IMR-90 (cell line): ENCODE measurements around the gene TAC4. TPM values are rescaled to one million over a fixed set of nuclear protein-coding genes. Genes with fewer than 3 reads are reported as not detected.

Experiments
- ATAC-seq: fragments of 200-7000 bp; cut with Tn5 transposase; 2 replicates; pipeline ENCODE4 v1.9.1; 2020; ENCODE audit warnings: low read depth, mild to moderate bottlenecking, moderate library complexity
- BruUV-seq: library from RNA; stranded (reverse); fragments of 400-500 nt; replicated peaks from 2 replicates; lab custom pipeline; 2021; lab: Mats Ljungman, UMichigan
- CTCF ChIA-PET: fragments of 300-600 bp; formaldehyde crosslinking; extraction: SDS; loops from one replicate; lab custom pipeline; 2021; ENCODE audit warnings: antibody characterized with exemption; lab: Yijun Ruan, JAX
- POLR2A ChIA-PET: fragments of 300-600 bp; sonication (Branson Sonifier 250); formaldehyde crosslinking; loops from one replicate; lab custom pipeline; 2022; ENCODE audit warnings: antibody characterized with exemption; ENCODE audit not compliant: unreplicated experiment; lab: Charles Lee
- DNase-seq: peaks from one replicate; pipeline ENCODE4 v3.0.0; 2013
- H2AFZ ChIP-seq: replicated peaks from 2 replicates; pipeline ENCODE3; 2013; ENCODE audit warnings: low read length, mild to moderate bottlenecking; ENCODE audit not compliant: poor library complexity
- H2AK5ac ChIP-seq: 2 replicates; pipeline ENCODE4 v1.6.1; 2013; ENCODE audit warnings: low read depth, low read length, inconsistent platforms
- H2AK9ac ChIP-seq: replicated peaks from 2 replicates; pipeline ENCODE3; 2013; ENCODE audit warnings: mild to moderate bottlenecking, low read depth, low read length, moderate library complexity; ENCODE audit not compliant: poor library complexity
- H2BK120ac ChIP-seq: 2 replicates; pipeline ENCODE4 v1.6.1; 2013; ENCODE audit warnings: low read depth, low read length, inconsistent platforms
- H2BK15ac ChIP-seq: 3 replicates; pipeline ENCODE4 v1.6.1; 2013; ENCODE audit warnings: low read depth, low read length, inconsistent platforms
- H2BK20ac ChIP-seq: 2 replicates; pipeline ENCODE4 v1.6.1; 2013; ENCODE audit warnings: low read depth, mild to moderate bottlenecking, inconsistent platforms, low read length, moderate library complexity
- H2BK5ac ChIP-seq: 2 replicates; pipeline ENCODE4 v1.6.1; 2013; ENCODE audit warnings: mild to moderate bottlenecking, low read depth, low read length, inconsistent platforms; ENCODE audit not compliant: poor library complexity, severe bottlenecking
- H3K14ac ChIP-seq: replicated peaks from 2 replicates; pipeline ENCODE4 v1.6.1; 2013; ENCODE audit warnings: low read depth, low read length, inconsistent platforms
- H3K18ac ChIP-seq: 2 replicates; pipeline ENCODE4 v1.6.1; 2013; ENCODE audit warnings: low read depth, low read length, control low read depth
- H3K23ac ChIP-seq: 2 replicates; pipeline ENCODE4 v1.6.1; 2013; ENCODE audit warnings: low read depth, low read length, inconsistent platforms
- H3K27ac ChIP-seq: 2 replicates; pipeline ENCODE4 v1.5.1; 2013; ENCODE audit warnings: mild to moderate bottlenecking, control low read depth, low read length; ENCODE audit not compliant: insufficient read depth
- H3K27me3 ChIP-seq: 2 replicates; pipeline ENCODE4 v1.6.1; 2013; ENCODE audit warnings: low read length; ENCODE audit not compliant: control insufficient read depth, insufficient read depth
- H3K36me3 ChIP-seq: 2 replicates; pipeline ENCODE4 v1.6.1; 2013; ENCODE audit warnings: low read length, mixed read lengths; ENCODE audit not compliant: control insufficient read depth, insufficient read depth
- H3K4ac ChIP-seq: 2 replicates; pipeline ENCODE4 v1.6.1; 2013; ENCODE audit warnings: low read depth, low read length, inconsistent platforms
- H3K4me1 ChIP-seq: 2 replicates; pipeline ENCODE4 v1.6.1; 2013; ENCODE audit warnings: low read length, mixed read lengths; ENCODE audit not compliant: control insufficient read depth, insufficient read depth
- H3K4me2 ChIP-seq: 2 replicates; pipeline ENCODE4 v1.6.1; 2013; ENCODE audit warnings: low read depth, mild to moderate bottlenecking, control low read depth, low read length, moderate library complexity
- H3K4me3 ChIP-seq: 2 replicates; pipeline ENCODE4 v1.5.1; 2013; ENCODE audit warnings: low read depth, mild to moderate bottlenecking, control low read depth, low read length, moderate library complexity; ENCODE audit not compliant: insufficient read depth
- H3K56ac ChIP-seq: 2 replicates; pipeline ENCODE4 v1.6.1; 2013; ENCODE audit warnings: low read length, inconsistent platforms; ENCODE audit not compliant: insufficient read depth; ENCODE audit errors: extremely low read depth
- H3K79me1 ChIP-seq, 2 experiments: 2 replicates each; pipeline ENCODE4 v1.6.1; 2013; ENCODE audit warnings: low read length in 2 of 2, inconsistent platforms in 1 of 2, low read depth in 1 of 2
- H3K9ac ChIP-seq: 2 replicates; pipeline ENCODE4 v1.6.1; 2013; ENCODE audit warnings: low read depth, low read length, control low read depth
- H3K9me1 ChIP-seq: 2 replicates; pipeline ENCODE4 v1.6.1; 2013; ENCODE audit warnings: low read length, inconsistent platforms; ENCODE audit not compliant: insufficient read depth
- H3K9me3 ChIP-seq: 2 replicates; pipeline ENCODE4 v1.6.1; 2013; ENCODE audit warnings: low read length; ENCODE audit not compliant: control insufficient read depth, insufficient read depth
- H4K20me1 ChIP-seq: 2 replicates; pipeline ENCODE4 v1.6.1; 2013; ENCODE audit warnings: low read length, inconsistent platforms; ENCODE audit not compliant: insufficient read depth
- H4K5ac ChIP-seq: 2 replicates; pipeline ENCODE4 v1.6.1; 2013; ENCODE audit warnings: mild to moderate bottlenecking, low read depth, low read length, control low read depth
- H4K8ac ChIP-seq, 2 experiments: 2 replicates each; pipeline ENCODE4 v1.6.1; 2013; ENCODE audit warnings: low read depth in 2 of 2, low read length in 2 of 2, control low read depth in 1 of 2, inconsistent platforms in 1 of 2
- H4K91ac ChIP-seq: 2 replicates; pipeline ENCODE4 v1.6.1; 2013; ENCODE audit warnings: low read depth, low read length, inconsistent platforms; ENCODE audit not compliant: insufficient read depth
- BHLHE40 ChIP-seq: fragments of 150-350 bp; IDR thresholded peaks from 2 replicates; pipeline ENCODE4 v1.6.1; 2016; ENCODE audit warnings: mild to moderate bottlenecking, low read depth, low read length
- CEBPB ChIP-seq: IDR thresholded peaks from 2 replicates; pipeline ENCODE4 v1.6.1; 2012; ENCODE audit warnings: low read depth, low read length, improper control_type of control experiment
- CHD1 ChIP-seq: IDR thresholded peaks from 2 replicates; pipeline ENCODE4 v1.6.1; 2012; ENCODE audit warnings: low read depth, low read length, improper control_type of control experiment
- FOS ChIP-seq: fragments of 150-350 bp; IDR thresholded peaks from 2 replicates; pipeline ENCODE4 v1.6.1; 2016; ENCODE audit warnings: low read depth, low read length
- MAFK ChIP-seq: IDR thresholded peaks from 2 replicates; pipeline ENCODE4 v1.6.1; 2012; ENCODE audit warnings: low read depth, low read length, improper control_type of control experiment
- MAZ ChIP-seq: IDR thresholded peaks from 2 replicates; pipeline ENCODE4 v1.6.1; 2012; ENCODE audit warnings: low read depth, mild to moderate bottlenecking, low read length, improper control_type of control experiment, moderate library complexity, borderline replicate concordance
- MXI1 ChIP-seq: IDR thresholded peaks from 2 replicates; pipeline ENCODE4 v1.6.1; 2012; ENCODE audit warnings: low read depth, mild to moderate bottlenecking, low read length, moderate library complexity, borderline replicate concordance
- NFE2L2 ChIP-seq: fragments of 150-350 bp; IDR thresholded peaks from 2 replicates; pipeline ENCODE4 v1.6.1; 2016; ENCODE audit warnings: low read depth, mild to moderate bottlenecking, low read length
- POLR2A ChIP-seq: IDR thresholded peaks from 2 replicates; pipeline ENCODE4 v1.6.1; 2012; ENCODE audit warnings: mild to moderate bottlenecking, low read depth, low read length
- RAD21 ChIP-seq: IDR thresholded peaks from 2 replicates; pipeline ENCODE4 v1.6.1; 2012; ENCODE audit warnings: low read length, improper control_type of control experiment
- RFX5 ChIP-seq: IDR thresholded peaks from 2 replicates; pipeline ENCODE4 v1.8.0; 2012; ENCODE audit warnings: low read depth, mild to moderate bottlenecking, low read length, moderate library complexity
- SMC3 ChIP-seq: fragments of 150-350 bp; IDR thresholded peaks from 2 replicates; pipeline ENCODE4 v1.6.1; 2016; ENCODE audit warnings: low read depth, mild to moderate bottlenecking, antibody characterized with exemption, low read length, moderate library complexity
- WGBS, 2 experiments: methylation state at CpG; one replicate each; pipeline versions ENCODE4 v1.1.5 to v1.1.7; 2013; ENCODE audit warnings: missing lambda C conversion rate in 2 of 2; ENCODE audit not compliant: insufficient read length in 1 of 2; ENCODE audit errors: extremely low coverage in 2 of 2; 5-methylcytosine and 5-hydroxymethylcytosine counted together
- dilution Hi-C: fragments of 300-500 bp; cut with HindIII; formaldehyde crosslinking; loops from one replicate; pipeline ENCODE4 v1.14.3; 2018; ENCODE audit warnings: low sequenced_read_pairs; ENCODE audit not compliant: unreplicated experiment
- in situ Hi-C: fragments of 300-500 bp; cut with MboI; formaldehyde crosslinking; loops from 3 replicates; pipeline ENCODE4 v1.14.3; 2019; ENCODE audit warnings: low sequenced_read_pairs, inconsistent platforms, mixed read lengths
- intact Hi-C: fragments of 100-400 bp; cut with micrococcal nuclease; formaldehyde crosslinking; loops from 2 replicates; pipeline ENCODE4 v1.10.0; 2022
- polyA plus RNA-seq, 3 experiments: library from polyadenylated mRNA; depleted of rRNA; stranded (reverse); fragments of >200 nt; gene quantifications; 2 replicates each; pipeline ENCODE4 v1.2.3, GENCODE V29; 2012; ENCODE audit warnings: low replicate concordance in 1 of 3
- total RNA-seq: library from RNA; depleted of rRNA; stranded (reverse); fragments of >200 nt; gene quantifications from 2 replicates; pipeline ENCODE4 v1.2.3, GENCODE V29; 2012
- TF ChIP-seq, protein P1 (sequence below): fragments of 150-350 bp; IDR thresholded peaks from 2 replicates; pipeline ENCODE4 v1.6.1; 2017; ENCODE audit warnings: mild to moderate bottlenecking, antibody characterized with exemption, low read length, low read depth
- TF ChIP-seq, protein P2 (sequence below): fragments of 150-350 bp; IDR thresholded peaks from 2 replicates; pipeline ENCODE4 v1.6.1; 2016; ENCODE audit warnings: low read depth, mild to moderate bottlenecking, low read length, moderate library complexity, borderline replicate concordance

TAC4 gene
- total and polyA plus RNA-seq, 2 of the 4 experiments (the other 2 are of a cell fraction), result not detected

DNA sequence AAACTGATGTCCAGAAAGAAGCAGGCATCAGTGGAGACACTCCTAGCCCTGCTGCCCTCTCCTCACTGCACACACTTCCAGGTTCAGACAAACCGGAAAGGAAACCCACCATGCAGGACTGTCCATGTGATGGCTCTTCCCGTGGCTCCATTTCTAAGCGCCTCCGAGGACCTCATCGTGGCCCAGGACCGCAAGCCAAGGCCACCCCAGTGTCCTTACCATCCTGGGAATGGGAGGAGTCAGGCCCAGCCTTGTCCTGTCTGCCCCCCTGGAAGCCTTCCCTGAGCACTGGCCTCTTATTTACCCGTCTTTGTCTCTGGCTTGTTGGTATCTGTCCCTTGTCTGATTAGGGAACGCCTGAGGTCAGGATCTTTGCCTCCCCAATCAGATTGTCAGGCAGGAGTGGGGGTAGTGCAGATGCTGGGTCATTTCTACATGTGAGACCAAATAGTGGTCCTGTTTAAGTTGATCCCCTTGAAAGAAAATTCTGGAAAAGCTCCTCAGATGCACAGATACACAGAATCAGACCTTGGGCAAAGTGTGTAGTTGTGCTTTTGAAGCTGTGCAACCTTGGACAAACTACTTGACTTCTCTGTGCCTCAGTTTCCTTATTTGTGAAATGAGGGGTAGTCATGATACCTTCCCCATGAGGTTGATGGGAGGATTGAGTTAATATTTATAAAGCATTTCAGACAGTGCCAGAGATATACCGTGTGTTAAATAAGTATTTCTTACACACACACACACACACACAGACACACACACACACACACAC is 744 bp downstream of the TAC4 start:
- peaks cover 5% of the 10 kb centered on the region for H3K9me1 ChIP-seq
- no peak overlapping the region for H2AFZ ChIP-seq
- no peaks in the 10 kb centered on the region for H3K36me3 ChIP-seq
- no peak overlapping the region for H3K27ac ChIP-seq
- H3K4me3 ChIP-seq, result no peak overlapping the region
- no peak overlapping the region for H2BK120ac ChIP-seq
- POLR2A ChIA-PET, result no interaction called here
- no peak overlapping the region for H4K5ac ChIP-seq
- no peaks in the 10 kb centered on the region for H4K20me1 ChIP-seq
- no peak overlapping the region for H3K4ac ChIP-seq
- no peaks in the 10 kb centered on the region for H3K9me3 ChIP-seq
- H3K14ac ChIP-seq, result no peak overlapping the region
- no peak overlapping the region for H4K91ac ChIP-seq
- H3K23ac ChIP-seq, result no peak overlapping the region
- H4K8ac ChIP-seq, result no peak overlapping the region
- intact Hi-C loops (no loop called here), dilution Hi-C loops (no loop called here), in situ Hi-C loops (loop anchor here (5.0 kb wide), 2 partner anchors 140 to 275 kb away; partner anchors contain the start of gene SLC35B1)
- H3K4me1 ChIP-seq, result peaks cover 9% of the 10 kb centered on the region; the same call in 1 of the 2 replicates
- 88% methylated on average over 6 of the region's 9 CpGs; no CpG with 5 or more reads in 1 of the 2 experiments for WGBS, 2 experiments
- no peak overlapping the region for H3K9ac ChIP-seq
- no peak overlapping the region for H2AK5ac ChIP-seq
- no TSS peak for BruUV-seq
- H2AK9ac ChIP-seq, result no peak overlapping the region
- H2BK20ac ChIP-seq, result no peak overlapping the region
- DNase-seq (no peak), ATAC-seq (no peak)
- CTCF ChIA-PET, result no interaction called here
- H2BK5ac ChIP-seq, result no peak overlapping the region
- H3K79me1 ChIP-seq, result no peaks in the 10 kb centered on the region
- no peak overlapping the region for H3K56ac ChIP-seq
- no peak overlapping the region for H3K4me2 ChIP-seq
- H3K27me3 ChIP-seq, result peaks cover 4% of the 10 kb centered on the region; the same call in 1 of the 2 replicates
- TF ChIP-seq FOS, result no peak
- TF ChIP-seq MAFK, result no peak
- TF ChIP-seq NFE2L2, result no peak
- TF ChIP-seq, protein P1, sequence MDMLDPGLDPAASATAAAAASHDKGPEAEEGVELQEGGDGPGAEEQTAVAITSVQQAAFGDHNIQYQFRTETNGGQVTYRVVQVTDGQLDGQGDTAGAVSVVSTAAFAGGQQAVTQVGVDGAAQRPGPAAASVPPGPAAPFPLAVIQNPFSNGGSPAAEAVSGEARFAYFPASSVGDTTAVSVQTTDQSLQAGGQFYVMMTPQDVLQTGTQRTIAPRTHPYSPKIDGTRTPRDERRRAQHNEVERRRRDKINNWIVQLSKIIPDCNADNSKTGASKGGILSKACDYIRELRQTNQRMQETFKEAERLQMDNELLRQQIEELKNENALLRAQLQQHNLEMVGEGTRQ, result no peak
- TF ChIP-seq RAD21, result no peak
- no peak for TF ChIP-seq MAZ
- TF ChIP-seq BHLHE40, result no peak
- no peak for TF ChIP-seq POLR2A
- no peak for TF ChIP-seq CHD1
- TF ChIP-seq, protein P2, sequence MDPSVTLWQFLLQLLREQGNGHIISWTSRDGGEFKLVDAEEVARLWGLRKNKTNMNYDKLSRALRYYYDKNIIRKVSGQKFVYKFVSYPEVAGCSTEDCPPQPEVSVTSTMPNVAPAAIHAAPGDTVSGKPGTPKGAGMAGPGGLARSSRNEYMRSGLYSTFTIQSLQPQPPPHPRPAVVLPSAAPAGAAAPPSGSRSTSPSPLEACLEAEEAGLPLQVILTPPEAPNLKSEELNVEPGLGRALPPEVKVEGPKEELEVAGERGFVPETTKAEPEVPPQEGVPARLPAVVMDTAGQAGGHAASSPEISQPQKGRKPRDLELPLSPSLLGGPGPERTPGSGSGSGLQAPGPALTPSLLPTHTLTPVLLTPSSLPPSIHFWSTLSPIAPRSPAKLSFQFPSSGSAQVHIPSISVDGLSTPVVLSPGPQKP, result no peak
- TF ChIP-seq SMC3, result no peak
- TF ChIP-seq RFX5, result no peak
- no peak for TF ChIP-seq CEBPB
- no peak for TF ChIP-seq MXI1
- no peak overlapping the region for H3K18ac ChIP-seq
- H2BK15ac ChIP-seq, result no peak overlapping the region
